Measurements from ENCODE around the gene FBXL7.

Gene FBXL7

GRCh38 chr5:15550502-15551112 is 50.6 kb downstream of the FBXL7 start:
- TF ChIP-seq CTCF (IDR thresholded peaks at IDR 0.05; ENCODE audit: extremely low read depth, missing control alignments), result no peak
- DNase-seq (ENCODE audit: low spot score), result no peak

GRCh38 chr5:15551113-15551504 is 51.1 kb downstream of the FBXL7 start:
- no peak for TF ChIP-seq CTCF (IDR thresholded peaks at IDR 0.05; ENCODE audit: extremely low read depth, missing control alignments)
- no peak for DNase-seq (ENCODE audit: low spot score)

- DNase-seq (ENCODE audit: low spot score), result no peak
- TF ChIP-seq CTCF (IDR thresholded peaks at IDR 0.05; ENCODE audit: extremely low read depth, missing control alignments), result no peak
Measured at GRCh38 chr5:15554542-15554941, 54.6 kb downstream of the FBXL7 start.

GRCh38 chr5:15555176-15555575 is 55.2 kb downstream of the FBXL7 start:
- DNase-seq (ENCODE audit: low spot score), result no peak
- no peak for TF ChIP-seq CTCF (IDR thresholded peaks at IDR 0.05; ENCODE audit: extremely low read depth, missing control alignments)

- DNase-seq (ENCODE audit: low spot score), result no peak
- no peak for TF ChIP-seq CTCF (IDR thresholded peaks at IDR 0.05; ENCODE audit: extremely low read depth, missing control alignments)
Measured at GRCh38 chr5:15558240-15558639, 58.3 kb downstream of the FBXL7 start.

GRCh38 chr5:15558681-15559080 is 58.7 kb downstream of the FBXL7 start:
- no peak for TF ChIP-seq CTCF (IDR thresholded peaks at IDR 0.05; ENCODE audit: extremely low read depth, missing control alignments)
- DNase-seq (ENCODE audit: low spot score), result no peak

GRCh38 chr5:15560421-15560820 is 60.4 kb downstream of the FBXL7 start:
- TF ChIP-seq CTCF (IDR thresholded peaks at IDR 0.05; ENCODE audit: extremely low read depth, missing control alignments), result no peak
- no peak for DNase-seq (ENCODE audit: low spot score)
